CD14-positive monocyte (primary cell): ENCODE data around the gene ACSS3. TPM values are rescaled to one million over a fixed set of nuclear protein-coding genes. Genes with fewer than 3 reads are reported as not detected.

Experiments
- DNase-seq, 3 donors: peaks; one replicate each; pipeline ENCODE4 v3.0.0-alpha.2; 2011 to 2022
- H2AFZ ChIP-seq: 2 replicates; pipeline ENCODE4 v1.6.0; 2012; ENCODE audit warnings: mild to moderate bottlenecking, low read depth, low read length, inconsistent platforms; ENCODE audit not compliant: insufficient read depth, poor library complexity, severe bottlenecking
- H3K27ac ChIP-seq, 2 donors: 1 replicate in 1 of 2; 2 replicates in 1 of 2; pipeline ENCODE4 v1.5.1; 2012 to 2013; ENCODE audit warnings: low read length in 2 of 2, control low read depth in 1 of 2, inconsistent platforms in 1 of 2, low read depth in 1 of 2, mild to moderate bottlenecking in 1 of 2
- H3K27me3 ChIP-seq, 2 donors: one replicate each; pipeline versions ENCODE4 v1.6.0 to v1.6.1; 2011 to 2013; ENCODE audit warnings: low read length in 2 of 2; ENCODE audit not compliant: control insufficient read depth in 2 of 2, insufficient read depth in 2 of 2
- H3K36me3 ChIP-seq, 2 donors: replicated peaks in 1 of 2; 1 replicate in 1 of 2; 2 replicates in 1 of 2; pipeline versions ENCODE4 v1.5.1 to v1.6.1; 2012 to 2013; ENCODE audit warnings: low read length in 2 of 2, control low read depth in 1 of 2, inconsistent platforms in 1 of 2, mild to moderate bottlenecking in 1 of 2; ENCODE audit not compliant: insufficient read depth in 2 of 2, control insufficient read depth in 1 of 2
- H3K4me1 ChIP-seq, 2 donors: 1 replicate in 1 of 2; 2 replicates in 1 of 2; pipeline versions ENCODE4 v1.5.1 to v1.6.1; 2012 to 2013; ENCODE audit warnings: low read length in 2 of 2, control low read depth in 1 of 2, inconsistent platforms in 1 of 2, mild to moderate bottlenecking in 1 of 2, moderate library complexity in 1 of 2; ENCODE audit not compliant: insufficient read depth in 2 of 2, control insufficient read depth in 1 of 2
- H3K4me2 ChIP-seq: replicated peaks from 2 replicates; pipeline ENCODE3; 2012; ENCODE audit warnings: low read length, moderate library complexity, mild to moderate bottlenecking; ENCODE audit not compliant: poor library complexity, severe bottlenecking; ENCODE audit errors: extremely low read depth
- H3K4me3 ChIP-seq, 3 experiments: fragments of 200-600 bp in 1 of 3; sonication (generic) in 1 of 3; replicated peaks in 1 of 3; 1 replicate in 2 of 3; 2 replicates in 1 of 3; pipeline ENCODE4 v1.5.1; 2011 to 2013; ENCODE audit warnings: low read length in 3 of 3, mild to moderate bottlenecking in 3 of 3, control low read depth in 2 of 3, low read depth in 2 of 3, inconsistent platforms in 1 of 3, moderate library complexity in 1 of 3
- H3K79me2 ChIP-seq: 2 replicates; pipeline ENCODE4 v1.6.0; 2012; ENCODE audit warnings: mild to moderate bottlenecking, control low read depth, inconsistent platforms, low read length, moderate library complexity; ENCODE audit not compliant: insufficient read depth
- H3K9ac ChIP-seq: 2 replicates; pipeline ENCODE4 v1.6.0; 2017; ENCODE audit warnings: low read length, mild to moderate bottlenecking; ENCODE audit not compliant: insufficient read depth, poor library complexity, severe bottlenecking
- H3K9me3 ChIP-seq, 2 donors: replicated peaks in 1 of 2; 1 replicate in 1 of 2; 2 replicates in 1 of 2; pipeline versions ENCODE4 v1.5.1 to v1.6.1; 2012 to 2013; ENCODE audit warnings: low read length in 2 of 2, control low read depth in 1 of 2; ENCODE audit not compliant: control insufficient read depth in 1 of 2, insufficient read depth in 1 of 2
- H4K20me1 ChIP-seq: 2 replicates; pipeline ENCODE4 v1.6.0; 2012; ENCODE audit warnings: mild to moderate bottlenecking, low read length, control low read depth, moderate library complexity; ENCODE audit not compliant: insufficient read depth
- H3K27ac Mint-ChIP-seq, 7 donors: one replicate each; pipeline ENCODE4 v1.8.0; 2020; ENCODE audit warnings: mild to moderate bottlenecking in 7 of 7, mixed read lengths in 7 of 7, moderate library complexity in 6 of 7, inconsistent platforms in 2 of 7
- H3K27me3 Mint-ChIP-seq, 3 donors: one replicate each; pipeline ENCODE4 v1.8.0; 2021 to 2022; ENCODE audit warnings: low read depth in 3 of 3, mild to moderate bottlenecking in 3 of 3, mixed read lengths in 3 of 3, moderate library complexity in 3 of 3, inconsistent platforms in 1 of 3
- H3K36me3 Mint-ChIP-seq, 2 donors: one replicate each; pipeline ENCODE4 v1.8.0; 2020; ENCODE audit warnings: mixed read lengths in 2 of 2, inconsistent platforms in 1 of 2, mild to moderate bottlenecking in 1 of 2
- H3K4me1 Mint-ChIP-seq: one replicate; pipeline ENCODE4 v1.8.0; 2020; ENCODE audit warnings: mild to moderate bottlenecking, mixed read lengths
- H3K4me3 Mint-ChIP-seq, 2 donors: one replicate each; pipeline ENCODE4 v1.8.0; 2020; ENCODE audit warnings: mild to moderate bottlenecking in 2 of 2, mixed read lengths in 2 of 2, moderate library complexity in 1 of 2
- H3K9me3 Mint-ChIP-seq, 7 donors: one replicate each; pipeline ENCODE4 v1.8.0; 2020 to 2022; ENCODE audit warnings: mixed read lengths in 7 of 7, mild to moderate bottlenecking in 6 of 7, moderate library complexity in 6 of 7, inconsistent platforms in 2 of 7
- CTCF ChIP-seq: fragments of 200-600 bp; IDR thresholded peaks from one replicate; pipeline ENCODE4 v1.8.0; 2022; ENCODE audit warnings: antibody characterized with exemption, mild to moderate bottlenecking
- WGBS: methylation state at CpG from one replicate; pipeline ENCODE4 v1.1.5; 2013; ENCODE audit warnings: missing lambda C conversion rate; ENCODE audit not compliant: insufficient coverage; 5-methylcytosine and 5-hydroxymethylcytosine counted together
- intact Hi-C, 2 donors: fragments of 100-400 bp; cut with micrococcal nuclease; formaldehyde crosslinking; loops; one replicate each; pipeline versions ENCODE4 v1.15.0 to v1.15.1; 2023
- polyA plus RNA-seq, 3 donors: library from polyadenylated mRNA; depleted of rRNA in 1 of 3; unstranded in 2 of 3; stranded (reverse) in 1 of 3; fragments of 300-500 nt in 2 of 3; fragments of >200 nt in 1 of 3; fragmentation: Illumina TruSeq in 2 of 3; gene quantifications; 1 replicate in 2 of 3; 2 replicates in 1 of 3; pipeline ENCODE4 v1.2.3, GENCODE V29; 2012 to 2021

Gene ACSS3
- polyA plus RNA-seq, 3 donors = 0.09 to 0.16 TPM; not detected in 1

- Histone ChIP-seq H3K27ac (no peak overlapping the region), H3K4me2 (no peak overlapping the region), H4K20me1 (no peaks in the 10 kb centered on the region), H2AFZ (no peak overlapping the region), H3K79me2 (no peaks in the 10 kb centered on the region), H3K9ac (no peak overlapping the region), H3K36me3 (no peaks in the 10 kb centered on the region), H3K4me3 (no peak overlapping the region), H3K4me1 (no peaks in the 10 kb centered on the region), H3K9me3 (no peaks in the 10 kb centered on the region), H3K27me3 (no peaks in the 10 kb centered on the region)
- 100% methylated on average over 4 of the region's 7 CpGs for WGBS
- intact Hi-C loops = no loop called here
- Mint-ChIP-seq H3K4me1 (no peaks in the 10 kb centered on the region), H3K4me3 (no peak overlapping the region), H3K27me3 (peaks cover 4 to 7% (median 5%) of the 10 kb centered on the region in 3 donors), H3K27ac (no peak overlapping the region), H3K9me3 (peaks cover 0 to 4% (median 0%) of the 10 kb centered on the region in 7 donors), H3K36me3 (no peaks in the 10 kb centered on the region)
- no peak for TF ChIP-seq CTCF
- DNase-seq = no peak
These were observed 6.1 kb downstream of the ACSS3 start for GRCh38 chr12:81083906-81084513.

- Histone ChIP-seq H3K9me3 (no peaks in the 10 kb centered on the region), H3K79me2 (no peaks in the 10 kb centered on the region), H3K9ac (no peak overlapping the region), H4K20me1 (no peaks in the 10 kb centered on the region), H3K27ac (no peak overlapping the region), H2AFZ (no peak overlapping the region), H3K36me3 (no peaks in the 10 kb centered on the region), H3K27me3 (no peaks in the 10 kb centered on the region), H3K4me2 (no peak overlapping the region), H3K4me1 (no peaks in the 10 kb centered on the region), H3K4me3 (no peak overlapping the region)
- no peak for TF ChIP-seq CTCF
- Mint-ChIP-seq H3K36me3 (no peaks in the 10 kb centered on the region), H3K27me3 (peaks cover 1 to 4% (median 3%) of the 10 kb centered on the region in 3 donors), H3K4me3 (no peak overlapping the region), H3K9me3 (peaks cover 0 to 4% (median 0%) of the 10 kb centered on the region in 7 donors), H3K27ac (no peak overlapping the region), H3K4me1 (no peaks in the 10 kb centered on the region)
- WGBS = no CpG with 5 or more reads among the region's 1 CpG
- no peak for DNase-seq
- intact Hi-C loops = no loop called here
These were observed 7.0 kb downstream of the ACSS3 start for GRCh38 chr12:81084811-81085350.
